ENCODE measurements around the gene GOLGA8R.
"Not testable (repeated sequence)": the region's sequence is repeated elsewhere in the genome, so short reads cannot be mapped to it uniquely, and the experiment has no call there.

The GOLGA8R gene, protein sequence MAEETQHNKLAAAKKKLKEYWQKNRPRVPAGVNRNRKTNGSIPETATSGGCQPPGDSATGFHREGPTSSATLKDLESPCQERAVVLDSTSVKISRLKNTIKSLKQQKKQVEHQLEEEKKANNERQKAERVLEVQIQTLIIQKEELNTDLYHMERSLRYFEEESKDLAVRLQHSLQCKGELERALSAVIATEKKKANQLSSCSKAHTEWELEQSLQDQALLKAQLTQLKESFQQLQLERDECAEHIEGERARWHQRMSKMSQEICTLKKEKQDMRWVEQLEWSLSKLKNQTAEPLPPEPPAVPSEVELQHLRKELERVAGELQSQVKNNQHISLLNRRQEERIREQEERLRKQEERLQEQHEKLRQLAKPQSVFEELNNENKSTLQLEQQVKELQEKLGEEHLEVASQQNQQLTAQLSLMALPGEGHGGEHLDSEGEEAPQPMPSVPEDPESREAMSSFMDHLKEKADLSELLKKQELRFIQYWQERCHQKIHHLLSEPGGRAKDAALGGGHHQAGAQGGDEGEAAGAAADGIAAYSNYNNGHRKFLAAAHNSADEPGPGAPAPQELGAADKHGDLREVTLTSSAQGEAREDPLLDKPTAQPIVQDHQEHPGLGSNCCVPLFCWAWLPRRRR

DNA sequence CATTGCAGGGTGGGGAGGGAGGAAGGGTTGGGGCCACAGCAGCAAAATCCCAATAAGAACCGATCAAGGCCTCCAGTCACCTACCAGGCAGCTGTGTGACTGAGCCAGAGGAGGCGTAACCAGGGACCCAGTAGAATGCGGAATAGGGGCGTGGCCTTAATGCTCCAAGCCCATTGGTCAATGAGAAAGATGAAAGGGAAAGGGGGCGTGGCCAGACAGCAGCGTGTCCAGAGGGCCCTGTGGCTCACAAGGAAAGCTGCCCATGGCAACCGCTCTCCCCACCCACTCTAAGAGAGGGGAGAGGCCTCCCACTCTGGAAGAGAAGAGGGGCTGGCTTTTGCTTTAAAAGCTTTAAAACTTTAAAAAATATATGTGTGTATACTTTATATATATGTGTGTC lies at the start of gene GOLGA8R:
Gene GOLGA8R (minus strand): TSS at position 101 of the 400 bp plus-strand sequence. CDS start 98 bp downstream, at position 3.
- H3K4me2 ChIP-seq; H3K4me1 ChIP-seq; H3K9ac ChIP-seq; H3K9me3 ChIP-seq (replicated peaks in 1 of 11); H4K20me1 ChIP-seq; H3K4me3 ChIP-seq; H3K27me3 ChIP-seq; H3K27ac ChIP-seq; H3K36me3 ChIP-seq: not testable (repeated sequence)

DNA sequence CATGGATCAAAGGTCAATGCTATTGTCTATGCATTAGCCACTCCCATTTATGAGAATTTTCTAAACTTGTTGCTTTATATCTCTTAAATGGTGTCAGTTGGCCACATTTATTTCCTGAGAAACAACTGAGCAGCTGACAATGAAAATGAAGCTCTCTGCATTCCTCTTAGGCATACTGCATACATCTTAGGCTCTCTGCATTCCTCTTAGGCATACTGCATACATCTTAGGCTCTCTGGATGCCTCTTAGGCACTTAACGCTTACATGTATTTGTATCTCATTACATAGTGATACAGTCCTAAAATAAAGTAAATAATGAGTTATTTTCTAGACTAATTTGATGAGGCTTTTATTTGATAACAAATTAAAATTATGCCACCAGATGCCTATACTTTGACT lies 49.8 kb upstream of the GOLGA8R start:
- not testable (repeated sequence) for H3K9ac ChIP-seq; H3K27me3 ChIP-seq; H3K9me3 ChIP-seq (replicated peaks in 1 of 11); H3K4me1 ChIP-seq; H3K4me3 ChIP-seq; H3K4me2 ChIP-seq; H3K27ac ChIP-seq; H4K20me1 ChIP-seq; H3K36me3 ChIP-seq

DNA sequence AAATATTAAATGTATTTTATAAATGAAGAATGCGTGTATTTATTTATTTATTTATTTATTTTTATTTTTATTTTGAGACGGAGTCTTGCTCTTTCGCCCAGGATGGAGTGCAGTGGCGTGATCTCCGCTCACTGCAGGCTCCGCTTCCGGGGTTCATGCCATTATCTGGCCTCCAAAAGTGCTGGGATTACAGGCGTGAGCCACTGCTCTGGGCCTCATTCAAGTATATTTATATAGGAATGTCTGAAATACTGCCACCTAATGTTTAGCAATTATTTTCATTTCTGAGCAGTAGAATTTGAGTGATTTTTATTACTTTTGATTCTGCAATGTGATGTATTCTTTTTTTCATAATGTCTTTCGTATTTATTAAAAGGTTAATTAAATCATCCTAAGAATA lies 48.1 kb upstream of the GOLGA8R start:
- H3K36me3 ChIP-seq, H3K4me1 ChIP-seq, H3K4me3 ChIP-seq: not testable (repeated sequence)

DNA sequence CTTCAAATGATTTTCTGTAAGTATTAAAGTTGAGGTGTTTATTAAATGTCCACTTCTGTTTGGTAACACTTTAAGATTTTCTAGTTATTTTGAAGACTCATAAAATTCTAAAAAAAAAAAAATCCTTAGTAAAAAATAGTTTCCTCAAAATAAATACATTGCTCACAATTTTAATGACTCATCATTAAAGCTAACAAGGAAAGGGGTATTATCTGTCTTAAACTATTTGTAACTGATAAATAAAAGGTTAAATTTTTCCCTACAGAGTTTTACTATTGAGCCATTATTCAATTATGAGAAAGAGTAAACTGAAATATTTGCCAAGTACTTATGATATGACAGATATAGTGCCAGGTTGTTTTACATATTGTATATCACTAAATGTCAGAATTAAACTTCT lies 38.6 kb upstream of the GOLGA8R start:
- not testable (repeated sequence) for H3K27me3 ChIP-seq; H3K4me2 ChIP-seq; H3K4me3 ChIP-seq; H4K20me1 ChIP-seq; H3K9ac ChIP-seq; H3K4me1 ChIP-seq; H3K9me3 ChIP-seq (replicated peaks in 1 of 11); H3K27ac ChIP-seq; H3K36me3 ChIP-seq

More for the DNA sequence above, 48.1 kb upstream of the GOLGA8R start:
- H3K27me3 ChIP-seq; H3K4me2 ChIP-seq; H4K20me1 ChIP-seq; H3K9me3 ChIP-seq (replicated peaks in 1 of 11); H3K27ac ChIP-seq; H3K9ac ChIP-seq: not testable (repeated sequence)

DNA sequence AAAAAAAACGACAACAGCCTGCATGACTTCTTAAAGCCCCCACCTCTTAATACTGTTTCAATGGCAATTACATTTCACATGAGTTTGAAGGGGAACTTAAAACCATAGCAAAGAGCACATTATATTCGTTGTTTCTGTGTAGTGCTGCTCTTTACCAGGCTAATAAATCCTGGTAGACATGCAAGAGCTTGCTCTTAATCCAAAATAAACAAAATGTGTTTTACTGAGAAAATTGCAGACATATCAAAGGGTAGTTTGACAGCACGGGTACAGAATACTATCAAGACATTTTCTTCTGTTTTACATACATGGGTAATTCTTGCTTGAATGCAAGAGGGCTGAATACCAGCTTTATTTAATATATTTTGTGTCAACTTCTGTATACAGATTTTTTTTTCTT lies 24.3 kb upstream of the GOLGA8R start:
- not testable (repeated sequence) for H3K9me3 ChIP-seq (replicated peaks in 1 of 11); H3K27ac ChIP-seq; H3K9ac ChIP-seq; H3K4me2 ChIP-seq; H3K36me3 ChIP-seq; H3K4me1 ChIP-seq; H3K4me3 ChIP-seq; H3K27me3 ChIP-seq; H4K20me1 ChIP-seq

DNA sequence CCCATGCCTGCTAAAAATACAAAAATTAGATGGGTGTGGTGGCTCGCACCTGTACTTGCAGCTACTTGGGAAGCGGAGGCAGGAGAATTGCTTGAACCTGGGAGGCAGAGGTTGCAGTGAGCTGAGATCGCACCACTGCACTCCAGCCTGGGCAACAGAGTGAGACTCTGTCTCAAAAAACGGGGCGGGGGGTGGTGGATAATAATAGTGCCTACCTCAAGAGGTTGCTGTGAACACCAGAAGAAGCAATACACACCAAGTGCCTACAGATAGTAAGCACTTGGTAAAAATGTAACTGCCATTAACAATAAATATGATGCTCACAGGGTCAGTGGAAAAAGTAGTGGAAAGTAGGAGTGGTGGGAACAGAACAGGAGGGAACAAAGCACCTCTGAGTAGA lies 21.8 kb upstream of the GOLGA8R start:
- not testable (repeated sequence) for H4K20me1 ChIP-seq; H3K9ac ChIP-seq; H3K36me3 ChIP-seq; H3K4me1 ChIP-seq; H3K27me3 ChIP-seq; H3K9me3 ChIP-seq (replicated peaks in 1 of 11); H3K4me2 ChIP-seq; H3K27ac ChIP-seq; H3K4me3 ChIP-seq

DNA sequence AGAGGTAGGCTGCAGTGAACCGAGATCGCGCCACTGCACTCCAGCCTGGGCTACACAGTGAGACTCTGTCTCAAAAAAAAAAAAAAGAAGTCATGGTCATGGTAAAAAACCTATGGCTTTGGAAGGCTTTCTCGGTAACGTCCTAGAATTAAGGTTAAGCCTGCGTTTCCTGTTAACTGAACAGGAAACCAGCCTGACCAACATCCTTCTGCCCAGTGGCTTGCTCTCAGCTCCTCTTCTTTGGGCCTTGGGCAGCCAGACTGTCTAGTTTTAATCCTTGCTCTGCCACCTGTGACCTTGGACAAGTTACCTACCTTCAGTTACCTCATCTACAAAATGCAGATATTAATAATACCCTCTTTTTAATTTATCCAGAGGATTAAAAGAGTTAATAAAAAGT lies 6.7 kb upstream of the GOLGA8R start:
- H3K4me1 ChIP-seq; H3K36me3 ChIP-seq; H3K9ac ChIP-seq; H4K20me1 ChIP-seq; H3K27ac ChIP-seq; H3K4me2 ChIP-seq; H3K9me3 ChIP-seq (replicated peaks in 1 of 11); H3K27me3 ChIP-seq; H3K4me3 ChIP-seq: not testable (repeated sequence)

DNA sequence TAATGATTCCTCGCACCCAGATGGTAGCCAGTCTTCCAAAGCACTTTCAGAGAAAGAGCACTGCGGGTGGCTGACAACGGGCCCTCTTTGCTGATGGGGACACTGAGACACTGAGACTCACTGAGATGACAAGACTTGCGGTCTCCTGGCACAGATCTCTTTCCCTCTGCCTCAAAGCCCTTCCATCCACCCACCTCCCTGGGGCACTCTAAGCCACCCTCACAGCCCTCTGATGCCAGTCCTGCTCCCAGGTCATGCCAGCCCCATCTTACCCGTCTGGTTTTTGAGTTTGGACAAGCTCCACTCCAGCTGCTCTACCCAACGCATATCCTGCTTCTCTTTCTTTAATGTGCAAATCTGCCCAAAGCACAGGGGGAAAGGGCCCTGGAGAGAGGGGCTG lies 6.4 kb downstream of the GOLGA8R start:
- H3K9ac ChIP-seq; H3K36me3 ChIP-seq; H3K4me1 ChIP-seq; H3K27me3 ChIP-seq; H3K9me3 ChIP-seq (replicated peaks in 1 of 11); H4K20me1 ChIP-seq; H3K4me2 ChIP-seq; H3K27ac ChIP-seq; H3K4me3 ChIP-seq: not testable (repeated sequence)

DNA sequence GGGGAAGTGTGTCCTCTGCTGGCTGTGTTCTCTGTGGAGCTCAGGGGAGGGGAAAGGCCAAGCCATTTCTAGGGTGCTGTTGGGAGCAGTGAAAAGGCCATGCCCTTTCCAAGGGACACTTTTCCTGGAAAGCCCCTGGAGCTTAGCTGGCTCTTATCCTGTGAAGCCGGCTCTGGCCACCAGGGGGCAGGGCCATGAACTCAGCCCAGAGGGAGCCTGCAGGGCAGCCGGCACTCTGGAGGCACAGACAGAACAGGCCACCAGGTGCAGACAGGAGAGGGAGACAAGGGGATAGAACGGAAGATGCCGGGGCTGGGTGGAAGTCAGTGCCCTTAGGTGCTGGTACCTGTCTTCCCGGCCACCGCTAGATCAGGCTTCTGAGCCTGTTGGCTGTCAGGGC lies 15.1 kb downstream of the GOLGA8R start:
- not testable (repeated sequence) for H3K4me3 ChIP-seq; H3K27me3 ChIP-seq; H3K9me3 ChIP-seq (replicated peaks in 1 of 11); H3K4me1 ChIP-seq; H3K27ac ChIP-seq; H4K20me1 ChIP-seq; H3K36me3 ChIP-seq; H3K4me2 ChIP-seq; H3K9ac ChIP-seq

DNA sequence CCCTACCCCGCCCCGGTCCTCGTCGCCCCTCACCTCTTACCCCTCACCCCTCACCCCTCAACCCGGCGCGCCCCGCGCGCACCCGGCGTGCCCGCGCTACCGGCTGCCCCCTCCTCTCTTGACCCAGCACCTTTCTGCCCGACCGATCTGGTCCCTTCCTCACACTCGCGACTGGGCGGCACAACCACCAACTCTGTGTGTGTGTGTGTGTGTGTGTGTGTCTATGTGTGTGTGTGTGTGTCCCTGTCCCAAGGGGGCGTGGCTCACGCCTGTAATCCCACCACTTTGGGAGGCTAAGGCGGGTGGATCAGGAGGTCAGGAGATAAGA lies 20.4 kb downstream of the GOLGA8R start:
- H3K36me3 ChIP-seq; H3K4me3 ChIP-seq; H3K27me3 ChIP-seq; H4K20me1 ChIP-seq; H3K9me3 ChIP-seq (replicated peaks in 1 of 11); H3K9ac ChIP-seq; H3K4me1 ChIP-seq; H3K4me2 ChIP-seq; H3K27ac ChIP-seq: not testable (repeated sequence)

DNA sequence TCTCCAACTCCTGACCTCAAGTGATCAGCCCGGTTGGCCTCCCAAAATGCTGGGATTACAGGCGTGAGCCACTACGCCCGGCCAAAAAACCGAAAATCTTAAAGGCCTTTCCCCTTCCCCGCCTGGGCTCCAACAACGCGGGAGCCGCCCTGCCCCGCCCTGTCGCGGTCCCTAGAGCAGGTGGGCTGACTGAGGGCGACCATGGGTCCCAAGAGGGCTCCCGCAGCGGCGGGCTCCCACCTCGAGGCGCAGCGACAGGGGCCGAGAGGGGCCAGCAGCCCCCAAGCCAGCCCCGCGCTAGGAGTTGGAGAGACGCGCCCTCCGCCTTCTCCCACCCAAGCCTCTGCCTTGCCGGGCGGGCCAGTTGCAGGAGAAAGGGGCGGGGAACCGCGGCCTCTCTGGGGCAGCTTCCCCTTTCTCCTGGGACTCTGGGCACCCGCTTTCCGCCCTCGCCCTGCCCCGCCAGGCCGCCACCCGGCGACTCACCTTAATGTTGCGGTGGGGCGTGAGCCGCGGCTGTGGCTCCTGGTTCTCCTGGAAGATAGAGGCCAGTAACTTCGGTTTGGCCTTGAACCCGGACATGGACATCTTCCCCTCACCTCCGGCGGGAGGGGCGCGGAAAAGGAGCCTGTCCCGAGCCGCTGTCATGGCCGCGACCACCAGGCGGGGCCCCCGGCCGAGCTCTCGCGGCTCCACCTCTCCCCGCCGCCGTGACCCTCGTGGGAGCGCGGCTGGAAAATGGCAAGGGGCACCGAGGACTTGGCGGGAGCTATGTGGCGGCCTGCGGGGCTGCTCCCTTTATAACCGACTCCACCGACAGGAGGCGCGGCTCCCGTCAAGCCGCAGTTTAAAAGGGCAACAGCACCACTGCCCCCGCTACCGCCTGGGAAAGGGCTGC lies 21.0 kb downstream of the GOLGA8R start, which contains the start of gene CHRFAM7A:
Gene CHRFAM7A (minus strand): TSS at position 775 of the 898 bp plus-strand sequence. CDS start 10,189 bp downstream, outside the sequence.
- not testable (repeated sequence) for H3K27ac ChIP-seq; H4K20me1 ChIP-seq; H3K9me3 ChIP-seq (replicated peaks in 1 of 11); H3K4me2 ChIP-seq; H3K27me3 ChIP-seq; H3K36me3 ChIP-seq; H3K9ac ChIP-seq; H3K4me1 ChIP-seq
- H3K4me3 ChIP-seq = peak within 1 kb of the TSS in 2 of 10 experiments; percentile 38 to 42; a peak in 2 of 20 replicates

DNA sequence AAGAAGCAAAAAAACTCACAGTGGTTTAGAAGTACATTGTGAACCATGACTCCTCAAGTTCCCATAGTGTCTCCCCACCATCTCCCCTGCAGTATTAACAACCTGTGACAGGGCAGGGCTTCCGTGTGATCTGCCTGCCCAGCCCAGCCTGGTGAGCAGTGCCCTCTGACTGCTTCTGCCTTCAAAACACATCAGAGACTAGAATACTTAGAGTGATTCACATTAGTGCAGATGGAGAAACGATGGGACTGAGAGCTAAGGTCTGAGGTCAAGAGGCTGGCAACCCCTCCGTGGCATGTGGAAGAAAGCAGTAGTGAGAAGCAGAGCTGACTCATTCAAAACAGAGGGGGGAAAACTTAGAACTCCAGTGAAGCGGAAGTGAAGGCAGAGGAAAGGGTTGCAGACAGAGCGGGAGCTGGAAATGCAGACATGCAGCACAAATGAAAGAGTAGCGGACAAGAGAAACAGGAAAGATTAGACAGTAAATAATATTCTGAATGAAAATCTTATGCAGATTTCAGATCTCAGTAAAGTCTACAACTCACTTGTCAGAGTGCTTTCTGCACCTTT lies 27.7 kb downstream of the GOLGA8R start:
- not testable (repeated sequence) for H3K27me3 ChIP-seq; H3K4me1 ChIP-seq; H3K9ac ChIP-seq; H3K4me3 ChIP-seq; H4K20me1 ChIP-seq; H3K4me2 ChIP-seq; H3K9me3 ChIP-seq (replicated peaks in 1 of 11); H3K36me3 ChIP-seq; H3K27ac ChIP-seq

DNA sequence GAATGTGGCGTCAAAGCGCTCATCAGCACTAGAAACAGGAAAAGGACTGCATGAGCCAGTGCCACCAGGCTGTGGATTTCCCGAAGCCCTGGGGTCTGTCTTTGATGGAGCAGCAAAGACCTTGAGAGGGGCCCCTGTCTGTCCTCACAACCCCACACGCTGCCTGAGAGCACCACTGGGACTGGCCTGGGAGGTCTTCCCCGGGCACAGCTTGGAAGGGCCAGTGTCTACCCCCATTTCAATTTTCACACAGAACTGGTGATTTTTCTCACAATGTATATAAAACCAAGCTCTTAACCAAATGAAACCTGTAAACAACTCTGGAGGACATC lies 37.0 kb downstream of the GOLGA8R start:
- not testable (repeated sequence) for H4K20me1 ChIP-seq; H3K36me3 ChIP-seq; H3K27ac ChIP-seq; H3K4me2 ChIP-seq; H3K4me3 ChIP-seq; H3K27me3 ChIP-seq; H3K4me1 ChIP-seq; H3K9me3 ChIP-seq (replicated peaks in 1 of 11); H3K9ac ChIP-seq

Data from BLaER1 treated with 17β-estradiol and CSF1 and Interleukin-3, amounts not matched to agents 10 nM and 100 nM (cell line).